Cardiac septum (tissue), 1 donor: ENCODE results near the gene RPS21. TPM values are rescaled to one million over a fixed set of nuclear protein-coding genes. Genes with fewer than 3 reads are reported as not detected.
A peak's percentile ranks its signal among the peaks of the same experiment; 100 is the strongest.

Experiments
- DNase-seq: peaks from one replicate; pipeline ENCODE4 v3.0.0-alpha.2; 2020; ENCODE audit warnings: low spot score
- intact Hi-C: fragments of 100-400 bp; cut with DNase I; formaldehyde crosslinking; loops from one replicate; pipeline ENCODE4 v1.14.0; 2022
- total RNA-seq: library from RNA; stranded (reverse); fragmentation: NEBNext Ultra II Directional; extraction: Animal tissue kit (Norgen Biotek cat#: 25700); gene quantifications from one replicate; pipeline ENCODE4 v1.2.1, GENCODE V29; 2021
- donor health status: DM: no; HTN: no; CAD: no.

RPS21 gene
- total RNA-seq, 1 donor from 2014 or later: 466 TPM

GRCh38 chr20:62352402-62353288 lies 34.3 kb upstream of the RPS21 start:
- intact Hi-C loops: loop anchor here (1.0 kb wide), 1 partner anchor 25 kb away; no protein-coding TSS in a partner anchor
- peak; percentile 92 for DNase-seq

GRCh38 chr20:62353289-62354030 lies 33.4 kb upstream of the RPS21 start:
- intact Hi-C loops: no loop called here
- no peak for DNase-seq

DNA sequence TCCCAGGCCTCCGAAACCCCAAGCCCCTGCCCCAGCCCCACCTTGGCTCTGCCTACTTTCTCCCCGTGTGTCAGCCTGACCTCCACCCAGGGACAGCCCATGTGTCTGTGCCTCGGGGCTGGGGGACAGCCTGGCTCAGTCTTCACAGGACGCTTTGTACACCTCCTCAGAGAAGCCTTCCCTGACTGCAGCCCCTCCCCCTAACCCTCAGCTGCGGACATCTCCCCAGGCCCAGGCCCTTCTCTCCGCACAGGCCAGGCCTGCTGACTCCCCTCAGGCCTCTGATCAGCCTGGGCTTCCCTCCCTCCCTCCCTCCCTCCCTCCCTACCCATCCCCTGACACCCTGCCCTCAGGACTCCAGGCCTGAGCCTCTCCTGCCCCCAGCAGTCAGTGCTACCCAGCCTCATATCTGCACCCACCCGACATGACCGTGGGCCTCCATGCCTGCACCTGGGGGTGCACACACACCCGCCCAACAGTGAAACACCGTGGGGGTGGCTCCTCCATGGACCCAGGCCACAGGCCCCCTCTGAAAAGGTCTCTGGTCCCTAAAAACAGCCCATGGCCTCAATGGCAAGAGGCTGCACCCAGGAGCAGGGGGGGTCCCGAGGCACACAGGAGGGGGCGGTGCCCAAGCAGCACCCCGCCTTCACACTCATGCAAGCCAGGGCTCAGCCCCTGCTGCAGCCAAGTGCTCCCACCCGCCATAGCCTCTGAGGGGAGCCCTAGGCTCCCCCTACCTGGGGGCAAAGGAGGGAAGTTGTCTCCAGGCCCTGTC lies 32.7 kb upstream of the RPS21 start:
- intact Hi-C loops: no loop called here
- DNase-seq: no peak

DNA sequence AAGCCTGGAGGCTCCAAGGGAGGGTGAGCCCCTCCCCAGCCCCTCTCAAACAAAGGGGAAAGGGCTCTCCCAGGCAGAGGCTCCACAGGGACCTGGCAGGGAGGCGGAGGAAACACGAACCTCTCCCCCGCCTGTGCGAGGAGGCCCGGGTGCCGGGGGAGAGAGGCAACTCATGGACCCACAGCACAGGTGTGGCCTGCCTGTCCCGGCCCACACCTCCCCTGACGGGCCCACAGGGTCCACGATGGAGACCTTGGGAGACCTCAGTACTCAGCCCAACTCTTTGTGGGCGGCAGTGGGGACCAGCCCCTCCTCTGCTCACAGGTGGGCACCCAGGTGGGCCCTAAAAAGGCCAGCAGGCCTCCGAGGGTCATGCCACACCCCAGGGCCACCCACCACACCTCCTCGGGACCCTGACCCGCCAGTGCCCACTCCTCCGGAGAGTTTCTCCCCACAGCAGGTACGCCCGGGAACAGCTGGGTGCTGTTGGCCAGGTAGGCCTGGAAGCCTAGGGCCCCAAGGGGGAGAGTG lies 32.0 kb upstream of the RPS21 start:
- no peak for DNase-seq
- intact Hi-C loops: no loop called here

GRCh38 chr20:62355516-62355877 lies 31.4 kb upstream of the RPS21 start:
- DNase-seq: no peak

DNA sequence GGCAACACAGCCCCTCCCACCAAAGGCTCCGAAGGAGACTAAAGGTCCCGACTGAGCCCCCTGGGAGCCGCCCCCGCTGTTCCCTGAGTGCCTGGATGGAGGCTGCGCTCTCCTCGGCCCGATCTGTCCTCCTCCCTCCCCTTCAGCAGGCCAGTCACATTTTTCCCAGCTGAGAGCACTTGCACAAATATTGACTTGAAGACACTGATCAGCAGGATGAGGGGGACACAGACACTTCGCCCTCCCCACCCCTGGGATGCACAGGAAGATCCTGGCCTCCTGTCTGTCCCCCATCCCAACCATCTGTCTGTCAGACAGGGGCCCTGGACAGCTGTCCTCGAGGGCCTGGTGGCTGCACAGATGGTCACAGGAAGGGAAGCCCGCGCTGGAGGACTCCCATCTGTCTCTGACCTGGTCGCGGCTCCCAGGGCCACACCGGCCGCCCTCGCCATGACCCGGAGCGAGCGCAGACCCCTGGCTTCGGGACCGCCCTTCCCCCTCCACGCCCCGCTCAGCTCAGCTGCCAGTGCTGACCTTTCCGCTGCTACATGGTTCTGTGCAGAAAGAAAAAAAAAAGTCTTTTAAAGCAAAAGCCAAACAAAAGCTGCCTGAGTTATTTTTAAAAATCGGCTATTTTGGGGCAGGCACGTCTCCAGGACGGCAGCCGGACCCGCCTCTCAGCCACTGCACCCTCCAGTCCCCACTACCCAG lies 30.9 kb upstream of the RPS21 start:
- no peak for DNase-seq
- intact Hi-C loops: no loop called here

More at GRCh38 chr20:62355516-62355877, 31.4 kb upstream of the RPS21 start:
- intact Hi-C loops: no loop called here

GRCh38 chr20:62356589-62357186 lies 30.2 kb upstream of the RPS21 start:
- DNase-seq: no peak
- intact Hi-C loops: no loop called here

DNA sequence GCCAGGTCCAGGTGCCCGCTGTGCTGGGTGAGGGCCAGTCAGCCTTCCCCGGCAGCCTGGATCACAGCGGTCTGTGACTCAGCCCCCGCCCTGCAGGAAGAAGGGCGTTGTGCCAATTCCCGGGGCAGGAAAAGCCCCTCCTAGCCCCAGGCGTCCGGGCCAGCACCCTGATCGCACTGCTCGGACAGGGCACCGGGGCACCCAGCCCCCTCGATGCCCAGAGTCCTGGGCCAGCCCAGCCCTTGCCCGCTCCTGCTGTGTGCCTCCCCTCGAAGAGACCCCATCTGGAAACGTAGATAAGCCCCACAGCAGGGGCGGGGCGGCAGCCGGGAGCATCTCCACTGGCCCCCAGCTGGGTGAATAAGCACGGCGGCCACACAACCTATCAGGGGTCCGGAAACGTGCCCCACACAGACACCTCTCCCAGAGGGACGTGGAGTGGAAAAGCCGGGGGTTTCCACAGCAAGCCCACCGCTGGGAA lies 29.7 kb upstream of the RPS21 start:
- intact Hi-C loops: no loop called here
- DNase-seq: no peak

DNA sequence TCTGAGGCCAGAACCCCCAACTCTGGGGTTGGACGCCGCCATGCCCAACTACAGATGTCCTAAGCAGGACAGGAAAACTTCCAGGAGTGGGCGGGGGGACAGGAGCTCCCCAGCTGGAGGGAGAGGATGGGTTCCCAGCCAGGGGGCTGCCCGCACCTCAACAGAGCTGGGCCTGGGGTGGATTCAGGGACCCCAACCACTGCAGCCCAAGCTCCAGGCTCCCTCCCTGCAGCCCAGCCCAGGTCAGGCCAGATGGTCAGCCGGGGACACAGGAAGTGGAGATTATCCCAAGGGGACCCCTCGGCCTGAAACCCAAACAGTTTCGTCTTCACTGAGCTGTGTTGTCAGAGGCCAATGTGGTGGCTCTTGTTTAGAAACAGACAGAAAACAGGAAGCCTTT lies 29.2 kb upstream of the RPS21 start:
- intact Hi-C loops: no loop called here
- DNase-seq: no peak

DNA sequence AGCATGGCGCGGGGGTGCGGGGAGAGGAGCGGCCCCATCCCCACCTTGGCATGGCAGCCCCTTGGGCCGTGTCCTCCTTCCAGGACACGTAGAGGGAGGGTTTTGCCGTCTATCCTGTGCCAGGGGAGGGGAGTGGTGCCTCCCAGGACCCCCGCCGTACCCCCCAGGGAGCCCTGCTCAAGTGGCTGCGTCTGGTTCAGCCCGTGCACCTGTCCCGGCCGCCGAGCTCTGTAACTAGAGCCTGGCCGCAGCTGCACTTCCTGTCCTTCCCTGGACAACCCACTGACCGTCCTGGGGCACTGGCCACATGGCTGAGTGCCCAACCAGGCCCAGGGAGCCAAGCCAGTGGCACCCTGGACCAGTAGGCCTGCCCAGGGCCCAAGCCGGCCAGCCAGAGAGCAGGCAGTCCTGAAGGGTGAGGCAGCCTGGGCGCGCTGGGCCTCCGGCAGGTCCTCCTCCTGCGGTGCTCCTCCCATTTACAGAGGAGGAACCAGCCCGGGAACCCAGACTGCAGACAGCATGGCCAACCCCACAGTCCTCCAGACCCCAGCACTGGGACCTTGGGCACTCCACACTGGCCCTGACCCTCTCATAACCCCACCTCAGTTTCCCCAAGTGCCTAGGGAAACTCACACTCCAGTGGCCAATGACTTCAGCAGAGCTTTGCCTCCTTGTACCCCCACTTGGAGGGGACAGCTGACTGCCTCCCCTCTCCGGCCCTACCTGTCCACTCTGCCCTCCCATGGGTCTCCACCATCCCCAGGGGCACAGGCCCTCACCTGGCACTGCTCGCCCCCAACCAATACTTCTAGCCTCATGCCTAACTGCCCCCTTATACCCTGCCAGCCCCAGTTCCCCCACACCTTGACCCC lies 28.5 kb upstream of the RPS21 start:
- no peak for DNase-seq
- intact Hi-C loops: no loop called here

DNA sequence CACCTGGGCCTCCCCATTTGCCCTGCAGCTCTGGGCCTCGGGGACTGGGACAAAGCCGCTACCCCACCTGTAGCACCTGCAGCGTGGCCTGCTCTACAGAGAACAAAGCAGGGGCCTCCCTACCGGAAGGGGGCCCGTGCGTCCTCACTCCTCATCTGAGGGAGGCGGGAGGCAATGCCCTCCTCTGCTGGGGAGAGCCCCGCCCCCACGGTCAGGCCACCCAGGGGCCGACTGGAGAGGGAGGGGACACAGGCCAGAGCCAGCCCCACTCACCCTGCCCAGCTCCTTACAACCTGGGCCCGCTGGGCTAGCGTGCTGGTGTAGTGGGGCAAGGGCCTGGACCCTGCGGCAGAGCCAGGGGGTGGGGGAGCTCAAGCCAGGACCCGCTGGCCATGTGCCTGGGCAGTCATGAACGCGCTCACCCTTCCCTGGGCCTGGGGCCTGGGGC lies 27.8 kb upstream of the RPS21 start:
- intact Hi-C loops: no loop called here
- DNase-seq: no peak

DNA sequence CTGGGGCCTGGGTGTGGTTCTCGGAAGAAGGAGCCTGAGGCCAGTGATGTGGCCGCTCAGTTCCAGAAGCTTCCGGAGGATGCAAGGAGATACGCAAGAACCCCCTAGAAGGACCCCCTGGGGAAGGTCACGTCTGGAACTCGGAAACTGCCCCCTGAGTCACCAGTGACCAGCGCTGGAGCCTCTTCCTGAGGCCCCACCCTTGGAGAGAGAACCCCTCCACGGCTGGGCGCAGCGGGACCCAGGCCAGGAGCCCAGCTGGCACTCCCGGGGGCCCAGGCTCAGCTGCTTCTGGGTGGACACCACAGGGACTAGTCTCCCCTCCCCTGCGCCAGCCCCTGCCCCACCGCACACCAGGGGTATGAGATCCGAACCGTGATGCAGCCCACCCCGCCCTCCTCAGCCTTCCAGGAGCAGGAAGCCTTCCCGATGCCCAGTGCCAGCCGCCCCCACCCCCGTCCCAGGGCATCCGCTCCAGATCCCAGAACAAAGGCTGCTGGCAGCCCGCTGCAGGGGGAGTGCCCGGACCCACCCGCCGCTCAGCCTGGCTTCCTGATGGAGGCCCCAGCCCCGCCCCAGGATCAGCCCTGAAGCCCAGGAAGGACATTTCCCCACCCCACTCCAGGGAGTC lies 27.3 kb upstream of the RPS21 start:
- no peak for DNase-seq
- intact Hi-C loops: no loop called here

DNA sequence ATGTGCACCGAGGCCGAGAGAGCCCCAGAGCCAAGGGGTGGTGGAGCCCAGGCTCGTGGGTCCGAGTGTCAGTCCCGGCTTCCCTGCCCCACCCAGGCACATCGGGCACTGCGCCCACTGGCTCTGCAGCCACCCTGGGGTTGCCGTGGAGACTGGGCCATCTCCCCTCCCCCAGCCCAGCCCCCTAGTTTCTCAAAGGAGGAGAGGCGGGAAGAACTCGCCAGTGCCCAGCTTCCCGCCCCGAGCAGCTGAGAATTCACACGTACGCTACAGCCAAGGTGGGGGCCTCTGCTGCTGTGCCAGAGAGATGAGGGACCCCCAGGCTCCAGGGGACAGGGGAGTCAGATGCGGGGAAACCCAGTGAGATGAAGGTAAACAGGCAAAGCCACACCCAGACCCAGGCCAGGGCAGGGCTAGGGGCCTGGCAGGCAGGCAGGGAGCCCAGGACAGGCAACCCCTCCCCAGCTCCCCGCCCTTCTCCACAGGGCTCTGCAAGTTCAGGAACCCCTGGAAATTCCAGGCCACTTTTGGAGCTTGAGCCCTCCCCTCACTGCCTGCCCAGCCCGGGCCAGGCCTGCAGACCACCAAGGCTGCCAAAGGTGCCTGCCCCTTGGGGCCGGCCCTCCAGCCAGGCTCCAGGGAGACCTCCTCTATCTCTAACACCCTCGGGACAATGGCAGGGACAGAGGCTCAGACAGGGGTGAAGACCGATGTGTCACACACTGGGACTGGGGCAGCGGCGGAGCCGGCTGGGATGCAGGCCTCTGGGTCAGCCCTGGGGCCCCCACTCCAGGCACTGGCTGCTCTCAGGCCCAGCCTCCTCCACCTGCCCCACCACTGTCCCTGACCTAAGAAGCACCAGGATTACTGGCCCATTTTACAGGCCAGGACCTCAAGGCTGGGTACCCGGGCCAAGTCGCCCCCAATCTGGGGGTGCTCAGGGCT lies 25.8 kb upstream of the RPS21 start:
- intact Hi-C loops: no loop called here
- DNase-seq: no peak

DNA sequence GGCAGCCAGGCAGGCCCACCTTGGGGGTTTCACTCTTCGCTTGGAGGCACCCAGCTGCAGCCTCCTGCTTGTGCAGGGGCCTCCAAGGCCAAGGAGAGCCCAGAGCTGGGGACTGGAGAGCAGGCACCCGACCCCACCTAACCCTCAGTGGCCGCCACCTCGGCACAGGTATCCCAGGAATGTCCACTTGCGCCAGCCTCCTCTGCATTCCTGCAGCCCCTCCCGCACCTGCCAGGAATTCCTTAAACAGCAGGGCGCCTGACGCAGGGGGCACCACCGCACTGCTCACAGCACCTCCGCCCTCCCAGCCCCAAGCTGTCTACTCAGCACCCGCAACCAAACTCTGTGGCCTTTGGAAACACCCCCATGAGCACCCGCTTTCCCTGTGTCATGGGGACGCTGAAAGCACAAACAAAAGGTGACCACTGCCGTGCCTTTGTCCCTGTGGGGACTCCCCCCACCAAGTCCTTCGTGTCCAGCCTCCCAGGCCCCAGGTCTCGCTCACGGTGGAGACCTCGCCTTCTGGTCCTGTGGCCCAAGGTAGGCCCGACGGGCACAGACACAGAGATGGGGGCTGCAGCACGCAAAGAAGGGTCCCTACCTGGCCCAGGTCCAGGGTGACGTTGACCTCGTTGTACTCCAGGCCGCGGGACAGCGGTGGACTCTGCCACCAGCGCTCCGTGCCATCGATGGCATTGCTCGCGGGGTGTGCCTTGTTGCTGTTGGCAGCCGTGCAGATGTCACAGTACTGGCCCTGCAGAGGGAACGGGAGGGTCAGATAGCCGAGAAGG lies 24.9 kb upstream of the RPS21 start:
- intact Hi-C loops: no loop called here
- no peak for DNase-seq

- intact Hi-C loops: no loop called here
- DNase-seq: no peak
Measured at GRCh38 chr20:62362590-62362940, 24.3 kb upstream of the RPS21 start.
